ENCODE results near the gene ARL16.
A peak's percentile ranks its signal among the peaks of the same experiment; 100 is the strongest.

The ARL16 gene

GRCh38 chr17:81662002-81662401, 21.6 kb downstream of the ARL16 start:
- no peak for TF ChIP-seq EZH2phosphoT487 (IDR thresholded peaks at IDR 0.05; ENCODE audit: low read depth)
- TF ChIP-seq CTCF (IDR thresholded peaks at IDR 0.05; ENCODE audit: low read depth, low read length) = no peak
- H3K27ac ChIP-seq (ENCODE audit: low read length) = no peak overlapping the region
- H4K20me1 ChIP-seq (ENCODE audit: insufficient read depth, low read length) = no peaks in the 10 kb centered on the region
- H3K4me2 ChIP-seq (ENCODE audit: low read length) = no peak overlapping the region
- peaks cover 18% of the 10 kb centered on the region for H3K4me1 ChIP-seq (ENCODE audit: low read length)
- no peaks in the 10 kb centered on the region for H3K9me3 ChIP-seq (ENCODE audit: insufficient read depth, low read length)
- H3K4me3 ChIP-seq (ENCODE audit: low read length) = no peak overlapping the region
- H3K9ac ChIP-seq (ENCODE audit: low read length) = no peak overlapping the region
- H3K36me3 ChIP-seq (replicated peaks; ENCODE audit: low read depth, low read length) = peaks cover 12% of the 10 kb centered on the region
- peaks cover 22% of the 10 kb centered on the region for H3K79me2 ChIP-seq (ENCODE audit: low read length)
- H3K27me3 ChIP-seq (ENCODE audit: low read depth, low read length) = no peaks in the 10 kb centered on the region
- H2AFZ ChIP-seq (ENCODE audit: low read depth, low read length) = no peak overlapping the region

- Histone ChIP-seq H3K36me3 (replicated peaks; ENCODE audit: low read depth, low read length) (peaks cover 12% of the 10 kb centered on the region), H3K9ac (ENCODE audit: low read length) (no peak overlapping the region), H3K4me2 (ENCODE audit: low read length) (no peak overlapping the region), H3K4me3 (ENCODE audit: low read length) (no peak overlapping the region), H3K9me3 (ENCODE audit: insufficient read depth, low read length) (no peaks in the 10 kb centered on the region), H4K20me1 (ENCODE audit: insufficient read depth, low read length) (no peaks in the 10 kb centered on the region), H3K79me2 (ENCODE audit: low read length) (peaks cover 7% of the 10 kb centered on the region), H2AFZ (ENCODE audit: low read depth, low read length) (no peak overlapping the region), H3K27me3 (ENCODE audit: low read depth, low read length) (no peaks in the 10 kb centered on the region), H3K4me1 (ENCODE audit: low read length) (peaks cover 18% of the 10 kb centered on the region), H3K27ac (ENCODE audit: low read length) (no peak overlapping the region)
- TF ChIP-seq EZH2phosphoT487 (IDR thresholded peaks at IDR 0.05; ENCODE audit: low read depth) (no peak), CTCF (IDR thresholded peaks at IDR 0.05; ENCODE audit: low read depth, low read length) (no peak)
Measured at GRCh38 chr17:81660441-81660840, 23.2 kb downstream of the ARL16 start.

- H4K20me1 ChIP-seq (ENCODE audit: insufficient read depth, low read length) = no peaks in the 10 kb centered on the region
- H3K27ac ChIP-seq (ENCODE audit: low read length) = no peak overlapping the region
- H3K4me3 ChIP-seq (ENCODE audit: low read length) = no peak overlapping the region
- no peak for TF ChIP-seq EZH2phosphoT487 (IDR thresholded peaks at IDR 0.05; ENCODE audit: low read depth)
- TF ChIP-seq CTCF (IDR thresholded peaks at IDR 0.05; ENCODE audit: low read depth, low read length) = no peak
- no peaks in the 10 kb centered on the region for H3K79me2 ChIP-seq (ENCODE audit: low read length)
- H2AFZ ChIP-seq (ENCODE audit: low read depth, low read length) = no peak overlapping the region
- H3K27me3 ChIP-seq (ENCODE audit: low read depth, low read length) = no peaks in the 10 kb centered on the region
- H3K36me3 ChIP-seq (replicated peaks; ENCODE audit: low read depth, low read length) = peaks cover under 1% of the 10 kb centered on the region
- no peak overlapping the region for H3K9ac ChIP-seq (ENCODE audit: low read length)
- H3K4me1 ChIP-seq (ENCODE audit: low read length) = peaks cover 10% of the 10 kb centered on the region
- H3K4me2 ChIP-seq (ENCODE audit: low read length) = peak overlapping the region; percentile 20; the same call in 1 of the 2 replicates
- no peaks in the 10 kb centered on the region for H3K9me3 ChIP-seq (ENCODE audit: insufficient read depth, low read length)
Measured at GRCh38 chr17:81659038-81659437, 24.6 kb downstream of the ARL16 start.

GRCh38 chr17:81656835-81657234, 26.8 kb downstream of the ARL16 start:
- Histone ChIP-seq H3K27ac (ENCODE audit: low read length) (no peak overlapping the region), H2AFZ (ENCODE audit: low read depth, low read length) (no peak overlapping the region), H3K36me3 (replicated peaks; ENCODE audit: low read depth, low read length) (no peaks in the 10 kb centered on the region), H3K79me2 (ENCODE audit: low read length) (no peaks in the 10 kb centered on the region), H3K9ac (ENCODE audit: low read length) (no peak overlapping the region), H3K4me3 (ENCODE audit: low read length) (no peak overlapping the region), H3K9me3 (ENCODE audit: insufficient read depth, low read length) (no peaks in the 10 kb centered on the region), H4K20me1 (ENCODE audit: insufficient read depth, low read length) (no peaks in the 10 kb centered on the region), H3K27me3 (ENCODE audit: low read depth, low read length) (no peaks in the 10 kb centered on the region), H3K4me1 (ENCODE audit: low read length) (peaks cover 8% of the 10 kb centered on the region), H3K4me2 (ENCODE audit: low read length) (no peak overlapping the region)
- TF ChIP-seq CTCF (IDR thresholded peaks at IDR 0.05; ENCODE audit: low read depth, low read length) (no peak), EZH2phosphoT487 (IDR thresholded peaks at IDR 0.05; ENCODE audit: low read depth) (no peak)

All from OCI-LY3 (cell line).